IPS DF 6.9 (cell line): Measurements from ENCODE around the gene FBXL17.

Experiments
- DNase-seq: peaks from one replicate; pipeline ENCODE4 v3.0.0-alpha.2; 2013; ENCODE audit warnings: low read depth, low spot score
- H3K27ac ChIP-seq: one replicate; pipeline ENCODE4 v1.5.1; 2013; ENCODE audit warnings: low read length, control low read depth
- H3K27me3 ChIP-seq: 2 replicates; pipeline ENCODE4 v1.6.1; 2013; ENCODE audit warnings: mild to moderate bottlenecking, low read length; ENCODE audit not compliant: control insufficient read depth, insufficient read depth
- H3K36me3 ChIP-seq: 2 replicates; pipeline ENCODE4 v1.6.1; 2013; ENCODE audit warnings: low read length; ENCODE audit not compliant: control insufficient read depth, insufficient read depth
- H3K4me1 ChIP-seq: 2 replicates; pipeline ENCODE4 v1.6.1; 2013; ENCODE audit warnings: low read length; ENCODE audit not compliant: control insufficient read depth, insufficient read depth
- H3K4me3 ChIP-seq: 2 replicates; pipeline ENCODE4 v1.5.1; 2013; ENCODE audit warnings: mild to moderate bottlenecking, low read length
- H3K9me3 ChIP-seq: 2 replicates; pipeline ENCODE4 v1.6.1; 2013; ENCODE audit warnings: low read length, inconsistent platforms; ENCODE audit not compliant: control insufficient read depth, insufficient read depth
- WGBS: extraction: QIAGEN DNeasy Blood & Tissue Kit; methylation state at CpG from one replicate; pipeline ENCODE4 v1.1.7; 2013; ENCODE audit warnings: mixed read lengths, missing lambda C conversion rate; ENCODE audit not compliant: insufficient read length, insufficient coverage; 5-methylcytosine and 5-hydroxymethylcytosine counted together

Gene FBXL17

GRCh38 chr5:107876261-107876660 lies 505.6 kb downstream of the FBXL17 start:
- Histone ChIP-seq H3K36me3 (no peaks in the 10 kb centered on the region), H3K27ac (no peak overlapping the region), H3K9me3 (no peaks in the 10 kb centered on the region), H3K4me3 (no peak overlapping the region), H3K4me1 (no peaks in the 10 kb centered on the region), H3K27me3 (no peaks in the 10 kb centered on the region)
- WGBS = no CpG with 5 or more reads among the region's 7 CpGs
- no peak for DNase-seq

GRCh38 chr5:107875833-107876232 lies 506.1 kb downstream of the FBXL17 start:
- Histone ChIP-seq H3K27ac (no peak overlapping the region), H3K9me3 (no peaks in the 10 kb centered on the region)
- WGBS = no CpG with 5 or more reads among the region's 9 CpGs

GRCh38 chr5:107874795-107875194 lies 507.1 kb downstream of the FBXL17 start:
- no peaks in the 10 kb centered on the region for H3K9me3 ChIP-seq
- H3K36me3 ChIP-seq = no peaks in the 10 kb centered on the region
- no peaks in the 10 kb centered on the region for H3K4me1 ChIP-seq
- H3K27ac ChIP-seq = no peak overlapping the region
- H3K27me3 ChIP-seq = no peaks in the 10 kb centered on the region
- no peak for DNase-seq
- H3K4me3 ChIP-seq = no peak overlapping the region

More at GRCh38 chr5:107875833-107876232, 506.1 kb downstream of the FBXL17 start:
- no peak for DNase-seq
- Histone ChIP-seq H3K36me3 (no peaks in the 10 kb centered on the region), H3K4me3 (no peak overlapping the region), H3K4me1 (no peaks in the 10 kb centered on the region), H3K27me3 (no peaks in the 10 kb centered on the region)

- no peaks in the 10 kb centered on the region for H3K27me3 ChIP-seq
- H3K36me3 ChIP-seq = no peaks in the 10 kb centered on the region
- WGBS = no CpG with 5 or more reads among the region's 2 CpGs
- H3K9me3 ChIP-seq = no peaks in the 10 kb centered on the region
- H3K27ac ChIP-seq = no peak overlapping the region
- no peak overlapping the region for H3K4me3 ChIP-seq
- no peak for DNase-seq
- 0 out of 2 replicates have a peak, but pooled peaks cover 3% of the 10 kb centered on the region for H3K4me1 ChIP-seq
These were observed 508.0 kb downstream of the FBXL17 start for GRCh38 chr5:107873877-107874276.

GRCh38 chr5:107871023-107871422 lies 510.9 kb downstream of the FBXL17 start:
- WGBS = no CpG with 5 or more reads among the region's 3 CpGs
- H3K4me3 ChIP-seq = no peak overlapping the region
- no peak for DNase-seq
- 0 out of 2 replicates have a peak, but pooled peaks cover 3% of the 10 kb centered on the region for H3K4me1 ChIP-seq
- H3K27me3 ChIP-seq = no peaks in the 10 kb centered on the region
- no peaks in the 10 kb centered on the region for H3K9me3 ChIP-seq
- no peak overlapping the region for H3K27ac ChIP-seq
- no peaks in the 10 kb centered on the region for H3K36me3 ChIP-seq

GRCh38 chr5:107869438-107870115 lies 512.3 kb downstream of the FBXL17 start:
- no peaks in the 10 kb centered on the region for H3K27me3 ChIP-seq
- H3K27ac ChIP-seq = no peak overlapping the region
- H3K9me3 ChIP-seq = no peaks in the 10 kb centered on the region
- DNase-seq = no peak
- no peak overlapping the region for H3K4me3 ChIP-seq
- WGBS = no CpG with 5 or more reads among the region's 4 CpGs
- H3K4me1 ChIP-seq = 0 out of 2 replicates have a peak, but pooled peaks cover 3% of the 10 kb centered on the region
- no peaks in the 10 kb centered on the region for H3K36me3 ChIP-seq

- Histone ChIP-seq H3K36me3 (no peaks in the 10 kb centered on the region), H3K27me3 (no peaks in the 10 kb centered on the region), H3K9me3 (no peaks in the 10 kb centered on the region), H3K4me1 (0 out of 2 replicates have a peak, but pooled peaks cover 3% of the 10 kb centered on the region), H3K4me3 (no peak overlapping the region), H3K27ac (no peak overlapping the region)
- no peak for DNase-seq
- WGBS = no CpG with 5 or more reads among the region's 7 CpGs
These were observed 513.1 kb downstream of the FBXL17 start for GRCh38 chr5:107868650-107869409.

GRCh38 chr5:107867266-107867665 lies 514.6 kb downstream of the FBXL17 start:
- H3K27ac ChIP-seq = no peak overlapping the region
- H3K27me3 ChIP-seq = no peaks in the 10 kb centered on the region
- H3K9me3 ChIP-seq = no peaks in the 10 kb centered on the region
- no CpG with 5 or more reads among the region's 2 CpGs for WGBS
- H3K4me1 ChIP-seq = 0 out of 2 replicates have a peak, but pooled peaks cover 3% of the 10 kb centered on the region
- H3K36me3 ChIP-seq = no peaks in the 10 kb centered on the region
- DNase-seq = no peak
- no peak overlapping the region for H3K4me3 ChIP-seq

GRCh38 chr5:107864793-107865192 lies 517.1 kb downstream of the FBXL17 start:
- Histone ChIP-seq H3K27ac (no peak overlapping the region), H3K4me1 (0 out of 2 replicates have a peak, but pooled peaks cover 3% of the 10 kb centered on the region), H3K36me3 (no peaks in the 10 kb centered on the region), H3K27me3 (no peaks in the 10 kb centered on the region), H3K4me3 (no peak overlapping the region), H3K9me3 (no peaks in the 10 kb centered on the region)
- no peak for DNase-seq
- WGBS = no CpG with 5 or more reads among the region's 2 CpGs

GRCh38 chr5:107863125-107863524 lies 518.8 kb downstream of the FBXL17 start:
- Histone ChIP-seq H3K27ac (no peak overlapping the region), H3K4me3 (no peak overlapping the region), H3K4me1 (no peaks in the 10 kb centered on the region), H3K27me3 (no peaks in the 10 kb centered on the region), H3K9me3 (no peaks in the 10 kb centered on the region), H3K36me3 (no peaks in the 10 kb centered on the region)
- no CpG with 5 or more reads among the region's 2 CpGs for WGBS
- DNase-seq = no peak
